Measurements from ENCODE around the gene TMEM131.

The TMEM131 gene

GRCh38 chr2:98016908-98017670 is 21.3 kb upstream of the TMEM131 start:
- DNase-seq, result no peak

DNA sequence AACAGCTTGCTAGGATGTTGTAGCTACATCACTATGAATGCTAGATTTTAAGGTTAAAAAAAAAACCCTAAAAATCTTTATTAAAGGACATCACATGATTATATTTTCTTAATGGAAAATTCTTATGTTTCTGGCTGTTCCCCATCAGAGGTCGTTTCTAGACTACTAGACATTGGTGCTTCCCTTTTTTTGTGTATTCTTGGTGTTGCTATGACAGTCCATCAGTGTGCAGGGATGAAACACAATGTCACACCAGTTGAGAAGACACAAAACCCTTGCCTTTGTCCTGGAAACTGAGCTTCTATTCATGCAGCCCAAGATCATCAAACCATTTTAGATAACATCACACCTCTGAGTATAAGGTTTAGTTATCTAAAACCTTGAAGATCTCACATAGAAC is 19.9 kb upstream of the TMEM131 start:
- DNase-seq, result no peak

- no peak for DNase-seq
Measured at GRCh38 chr2:98014379-98014778, 18.6 kb upstream of the TMEM131 start.

DNA sequence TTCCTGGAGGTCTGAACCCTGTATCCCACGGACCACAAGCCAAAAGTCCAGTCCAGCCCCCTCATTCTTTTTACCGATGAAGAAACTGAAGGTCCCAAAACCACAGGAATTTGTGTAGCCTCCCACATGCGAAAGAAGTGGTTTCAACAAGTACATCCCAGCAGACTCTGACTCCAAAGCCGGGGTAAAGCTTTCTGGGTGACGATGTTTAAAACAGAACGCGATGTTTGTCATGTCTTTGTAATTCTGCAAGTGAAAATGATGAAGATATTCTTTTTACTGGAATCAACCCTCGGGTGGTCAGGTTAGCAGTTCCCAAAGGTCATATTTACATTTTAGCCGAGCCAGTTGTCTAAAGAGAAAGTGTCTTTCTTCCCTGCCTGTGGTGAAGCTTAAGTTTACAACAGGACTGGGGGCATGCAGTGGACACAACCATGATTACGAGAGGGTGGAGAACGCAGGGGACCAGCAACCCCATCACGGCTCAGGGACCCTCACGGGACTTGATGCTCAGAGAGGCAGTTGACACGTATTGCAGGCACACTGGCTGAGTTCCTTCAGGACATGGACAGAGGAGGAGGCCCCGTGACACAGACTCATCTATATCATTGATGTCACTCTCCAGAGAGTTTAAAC is 17.8 kb upstream of the TMEM131 start:
- peak; percentile 39 for DNase-seq

DNA sequence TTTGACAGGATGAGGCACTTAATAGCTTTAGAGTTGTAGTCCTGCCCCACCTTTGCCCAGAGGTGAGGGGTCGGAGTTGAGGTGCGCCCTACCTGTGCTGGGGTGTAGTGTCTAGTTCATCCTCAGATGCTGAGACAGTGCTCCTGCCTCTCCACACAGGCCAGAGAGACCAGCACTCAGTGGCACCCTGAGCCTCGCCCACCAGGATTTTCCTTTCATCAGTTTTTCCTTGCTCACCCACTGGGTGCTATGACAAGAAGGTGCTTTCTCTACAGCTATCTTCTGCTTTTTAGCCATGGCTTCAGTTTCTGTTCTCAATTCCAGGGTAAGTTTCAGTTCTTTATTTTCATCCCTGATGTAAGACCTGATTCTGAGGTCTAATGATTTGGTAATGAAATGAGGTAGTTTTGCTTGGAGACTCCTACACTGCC is 16.8 kb upstream of the TMEM131 start:
- DNase-seq, result no peak

DNA sequence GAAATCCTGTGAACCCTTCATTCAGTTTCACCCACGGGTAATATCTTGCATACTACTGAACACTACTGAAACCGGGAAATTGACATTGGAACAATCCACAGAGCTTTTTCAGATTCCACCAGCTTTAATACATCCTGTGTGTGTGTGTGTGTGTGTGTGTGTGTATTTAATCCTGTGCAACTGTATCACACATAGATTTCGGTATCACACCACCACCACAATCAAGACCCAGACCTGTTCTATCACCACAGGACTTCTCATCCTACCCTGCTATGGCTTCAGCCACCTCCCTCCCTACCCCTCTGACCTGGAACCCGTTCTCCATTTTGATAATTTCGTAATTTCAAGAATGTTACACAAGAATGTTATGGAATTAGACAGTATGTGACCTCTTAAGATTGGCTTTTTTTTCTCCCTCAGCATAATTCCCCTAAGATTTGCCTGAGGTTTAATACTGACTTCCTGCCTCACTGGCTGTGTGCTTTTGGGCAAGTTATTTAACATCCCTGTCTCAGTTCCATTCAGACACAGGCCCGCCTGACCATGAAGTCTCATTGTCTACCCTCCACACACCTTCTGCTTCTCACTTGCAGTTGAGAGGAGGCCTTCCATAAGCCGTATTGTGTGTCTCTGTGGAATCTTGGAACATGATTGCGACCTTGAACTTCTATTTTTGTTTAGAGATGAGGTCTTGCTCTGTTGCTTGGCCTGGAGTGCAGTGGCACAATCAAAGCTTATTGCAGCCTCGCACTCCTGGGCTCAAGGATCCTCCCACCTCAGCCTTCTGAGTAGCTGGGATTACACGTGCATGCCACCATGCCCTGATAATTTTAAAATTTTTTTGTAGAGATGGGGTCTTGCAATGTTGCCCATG is 14.4 kb upstream of the TMEM131 start:
- no peak for DNase-seq

DNA sequence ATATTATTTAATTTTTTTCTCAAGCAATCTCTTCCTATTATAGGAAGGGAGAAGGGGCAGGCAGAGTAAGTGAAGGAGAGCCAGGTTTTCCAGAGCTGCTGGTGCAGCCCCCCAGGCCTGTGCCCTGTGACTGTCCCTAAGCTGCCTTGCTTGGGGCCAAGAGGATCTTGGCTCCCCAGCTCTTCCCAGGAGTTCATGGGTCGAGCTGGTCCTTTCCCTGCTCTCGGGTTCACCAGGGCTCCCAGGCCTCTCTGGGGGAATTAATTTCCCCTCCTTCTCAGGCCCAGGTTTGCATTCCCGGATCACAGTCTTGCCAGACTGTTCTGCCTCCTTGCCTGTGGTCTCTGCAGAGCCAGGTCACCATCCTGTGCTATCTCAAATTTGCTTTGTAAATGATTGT is 12.7 kb upstream of the TMEM131 start:
- DNase-seq, result no peak

DNA sequence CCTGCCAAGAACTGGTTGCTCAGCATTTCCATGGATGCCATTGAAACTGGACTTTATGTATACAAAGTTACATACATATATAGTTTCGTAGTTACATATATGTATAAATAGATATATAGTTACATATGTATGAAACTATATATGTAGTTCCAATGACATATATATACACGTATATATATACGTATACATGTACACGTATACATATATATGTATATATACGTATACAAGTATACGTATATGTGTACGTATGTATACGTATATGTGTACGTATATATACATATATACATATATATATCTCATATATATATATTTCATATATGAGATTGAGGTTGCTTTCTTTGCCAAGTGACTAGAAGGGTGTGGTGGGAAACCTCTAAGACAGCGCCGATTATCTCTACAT is 10.6 kb upstream of the TMEM131 start:
- no peak for DNase-seq

- DNase-seq, result no peak
Measured at GRCh38 chr2:98004613-98005012, 8.9 kb upstream of the TMEM131 start.

GRCh38 chr2:98004047-98004446 is 8.3 kb upstream of the TMEM131 start:
- no peak for DNase-seq

DNA sequence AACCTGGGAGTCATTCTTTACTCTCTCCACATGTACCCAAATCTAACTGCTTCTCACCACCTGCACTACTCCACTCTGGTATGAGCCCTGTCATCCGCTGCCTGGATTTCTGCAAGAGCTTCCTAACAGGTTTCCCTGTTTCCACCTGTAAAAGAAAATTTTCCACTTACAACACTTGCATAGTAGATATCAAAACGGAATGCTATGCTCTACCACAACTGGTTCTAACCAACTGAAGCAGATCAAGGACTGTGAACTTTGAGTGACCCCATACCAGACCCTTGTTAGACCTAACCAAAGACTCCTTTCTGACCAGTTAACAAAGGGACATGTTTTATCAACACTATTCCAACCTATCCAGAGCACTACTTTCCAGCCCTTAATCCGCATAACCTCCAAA is 3.8 kb upstream of the TMEM131 start:
- DNase-seq, result no peak

DNA sequence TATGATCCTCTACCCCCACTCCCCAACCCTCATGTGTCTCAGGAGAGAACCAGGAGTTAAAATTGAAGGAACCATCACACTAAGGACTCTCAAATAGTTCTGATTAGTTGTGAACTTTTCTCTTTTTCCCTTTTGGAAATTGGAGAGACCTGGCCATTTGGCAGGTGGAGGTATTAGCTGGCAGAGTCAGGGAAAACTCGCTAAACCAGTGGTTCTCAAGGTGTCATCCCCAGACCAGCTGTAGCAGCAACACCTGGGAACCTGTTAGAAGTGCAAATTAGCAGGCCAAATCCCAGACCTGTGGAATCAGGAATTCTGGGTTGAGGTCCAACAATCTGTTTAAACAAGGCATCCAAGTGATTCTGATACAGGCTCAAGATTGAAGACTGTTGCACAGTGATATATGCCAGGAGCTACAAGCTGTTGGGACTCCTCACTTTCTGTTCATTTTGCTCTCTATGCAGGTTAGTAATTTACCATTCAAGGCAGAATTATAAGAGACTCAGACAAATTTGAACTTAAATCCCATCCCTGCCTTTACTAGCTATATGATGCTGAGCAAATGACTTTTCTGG is 2.8 kb upstream of the TMEM131 start:
- DNase-seq, result no peak

GRCh38 chr2:97997784-97998392 is 2.1 kb upstream of the TMEM131 start:
- no peak for DNase-seq

GRCh38 chr2:97996679-97997078 is 931 bp upstream of the TMEM131 start:
- no peak for DNase-seq

DNA sequence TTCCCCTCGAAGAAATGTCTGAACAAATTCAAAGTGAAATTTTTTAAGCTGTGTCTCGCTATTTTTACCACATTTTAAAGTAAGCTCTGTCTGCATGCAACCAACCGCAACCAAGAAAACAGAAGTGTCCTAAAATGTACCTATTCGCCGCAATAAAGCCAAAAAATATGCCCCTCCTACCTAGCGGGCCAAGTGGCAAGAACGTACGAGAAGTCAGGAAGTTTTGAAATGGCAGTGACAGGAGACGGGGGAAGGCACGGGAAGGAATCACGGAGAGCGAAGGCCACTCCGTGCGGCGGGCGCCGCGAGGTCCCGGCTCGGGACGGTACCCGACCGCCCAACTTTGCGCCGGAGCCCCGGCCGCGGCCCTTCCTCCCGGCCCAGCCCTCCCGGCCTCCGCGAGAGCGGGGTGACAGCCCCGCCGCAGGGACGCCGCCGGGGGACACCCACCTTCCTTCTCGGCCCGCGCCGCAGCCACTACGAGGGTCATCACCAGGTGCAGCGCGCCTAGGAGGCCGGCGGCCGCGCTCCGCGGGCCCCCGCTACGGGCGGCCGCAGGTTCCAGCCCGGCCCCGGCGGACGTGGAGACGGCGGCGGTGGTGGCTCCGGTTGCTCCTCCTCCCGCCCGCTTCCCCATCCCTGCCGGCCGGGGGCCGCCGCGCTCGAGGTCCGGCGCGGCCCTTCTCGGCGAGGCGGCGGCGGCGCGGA is 568 bp downstream of the TMEM131 start:
- no peak for DNase-seq

DNA sequence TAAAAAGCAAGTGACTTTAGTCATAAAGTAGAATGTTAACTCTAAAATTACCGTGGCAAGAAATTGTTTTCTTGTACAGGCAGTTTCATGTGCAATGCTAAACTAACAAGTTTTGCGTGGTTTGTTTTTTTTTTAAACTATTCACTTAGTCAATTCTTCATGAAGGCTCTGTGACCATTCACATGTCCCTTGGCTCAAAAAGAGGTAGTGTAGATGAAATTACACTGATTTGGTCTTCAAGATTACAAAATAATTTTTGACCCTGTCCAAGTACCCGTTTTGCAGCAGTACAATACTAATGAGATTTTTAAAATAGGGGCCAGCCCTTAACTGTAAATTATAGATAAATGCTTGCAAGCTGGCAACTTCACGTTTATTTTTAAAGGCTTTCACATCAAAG is 1.3 kb downstream of the TMEM131 start:
- no peak for DNase-seq

DNA sequence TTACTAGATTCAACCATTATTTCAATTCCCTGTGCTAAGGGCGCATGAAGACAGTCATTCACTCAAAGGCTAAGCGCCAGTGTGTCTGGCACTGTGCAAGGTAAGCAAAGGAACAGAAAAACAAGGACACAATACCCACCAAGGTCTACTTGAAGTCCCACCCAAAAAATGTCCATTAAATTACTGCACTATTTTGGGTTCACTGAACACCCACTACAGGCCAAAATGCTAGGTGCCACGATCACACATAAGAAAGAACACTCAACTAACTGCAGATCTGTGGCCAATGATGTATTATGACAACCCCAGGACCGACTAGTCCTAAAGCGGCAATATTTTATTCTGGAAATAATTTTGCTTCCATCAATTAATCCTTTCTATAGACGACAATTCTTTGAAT is 1.8 kb downstream of the TMEM131 start:
- no peak for DNase-seq

DNA sequence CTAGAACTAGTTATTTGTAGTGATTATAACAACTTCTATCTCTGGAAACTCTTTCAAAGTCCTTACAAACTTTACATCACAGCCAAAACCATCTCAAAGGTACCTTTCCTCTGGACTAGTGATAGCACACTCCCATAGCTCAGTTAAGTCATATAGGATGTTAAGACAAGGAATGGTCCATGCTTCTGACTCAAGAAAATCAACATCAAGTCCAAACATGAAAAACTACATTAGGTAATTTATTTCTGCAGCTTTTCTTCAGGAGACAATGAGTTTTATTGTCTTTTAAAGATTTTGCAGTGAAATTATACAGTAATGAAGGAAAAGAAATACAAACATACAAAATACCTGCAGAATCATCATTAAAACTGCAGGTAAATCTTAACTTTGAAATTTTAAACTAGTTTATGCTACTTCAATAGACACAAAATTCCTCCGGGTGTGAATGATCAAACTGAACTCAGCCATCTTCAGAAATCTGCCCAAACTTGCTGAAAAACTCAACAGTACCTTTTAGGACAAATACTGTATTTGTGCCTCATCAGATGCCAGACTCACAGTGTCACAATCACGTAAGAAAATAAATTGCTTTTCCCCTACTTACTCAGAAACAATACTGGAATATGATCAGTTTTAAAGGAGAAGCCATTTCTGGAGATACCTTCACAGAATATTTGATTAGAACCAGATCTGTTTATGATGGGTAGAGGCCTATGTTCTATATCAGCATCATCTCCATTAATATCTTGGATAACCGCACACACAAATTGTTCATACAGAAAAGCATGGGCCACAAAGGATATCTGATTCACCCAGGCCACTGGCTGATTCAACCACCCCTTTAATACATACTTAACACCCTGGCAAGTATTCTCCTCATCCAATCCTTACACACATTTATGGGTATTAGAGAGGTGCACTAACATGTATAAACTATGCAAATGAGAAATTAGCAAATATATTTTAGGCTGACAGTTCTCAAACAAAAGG is 2.6 kb downstream of the TMEM131 start:
- DNase-seq, result no peak

- DNase-seq, result no peak
Measured at GRCh38 chr2:97991081-97991856, 4.5 kb downstream of the TMEM131 start.

GRCh38 chr2:97988722-97989121 is 7.0 kb downstream of the TMEM131 start:
- DNase-seq, result no peak

All from femur (tissue), 1 donor.